GM12875 (cell line): Measurements from ENCODE around the gene XK.

Experiments
- H3K4me3 ChIP-seq: one replicate; pipeline ENCODE4 v1.5.1; 2011; ENCODE audit warnings: low read depth, low read length, control low read depth
- TF ChIP-seq, protein P1 (sequence below): IDR thresholded peaks from 2 replicates; pipeline ENCODE4 v1.5.1; 2011; ENCODE audit warnings: low read depth, mild to moderate bottlenecking, control low read depth, inconsistent platforms, low read length, moderate library complexity, borderline replicate concordance; ENCODE audit not compliant: insufficient read depth

The XK gene

DNA sequence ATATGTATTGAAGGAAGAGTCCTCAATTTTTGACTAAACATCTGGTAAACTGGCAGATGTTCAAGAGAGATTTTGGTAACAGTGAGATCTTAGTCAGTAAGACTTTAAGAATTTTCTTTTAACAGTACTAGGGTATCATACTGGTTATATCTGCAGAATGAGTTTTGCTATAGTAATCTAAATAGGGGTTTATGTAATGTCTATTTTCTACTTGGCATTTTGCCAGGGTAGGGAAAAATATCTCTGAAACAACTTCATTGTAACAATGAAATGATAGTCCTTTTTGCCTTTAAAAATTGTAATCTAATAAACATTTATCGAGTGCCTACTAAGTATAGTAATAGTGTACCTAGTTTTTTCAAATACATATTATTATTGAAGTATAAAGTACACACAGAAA, 32.1 kb downstream of the XK start:
- TF ChIP-seq, protein P1, sequence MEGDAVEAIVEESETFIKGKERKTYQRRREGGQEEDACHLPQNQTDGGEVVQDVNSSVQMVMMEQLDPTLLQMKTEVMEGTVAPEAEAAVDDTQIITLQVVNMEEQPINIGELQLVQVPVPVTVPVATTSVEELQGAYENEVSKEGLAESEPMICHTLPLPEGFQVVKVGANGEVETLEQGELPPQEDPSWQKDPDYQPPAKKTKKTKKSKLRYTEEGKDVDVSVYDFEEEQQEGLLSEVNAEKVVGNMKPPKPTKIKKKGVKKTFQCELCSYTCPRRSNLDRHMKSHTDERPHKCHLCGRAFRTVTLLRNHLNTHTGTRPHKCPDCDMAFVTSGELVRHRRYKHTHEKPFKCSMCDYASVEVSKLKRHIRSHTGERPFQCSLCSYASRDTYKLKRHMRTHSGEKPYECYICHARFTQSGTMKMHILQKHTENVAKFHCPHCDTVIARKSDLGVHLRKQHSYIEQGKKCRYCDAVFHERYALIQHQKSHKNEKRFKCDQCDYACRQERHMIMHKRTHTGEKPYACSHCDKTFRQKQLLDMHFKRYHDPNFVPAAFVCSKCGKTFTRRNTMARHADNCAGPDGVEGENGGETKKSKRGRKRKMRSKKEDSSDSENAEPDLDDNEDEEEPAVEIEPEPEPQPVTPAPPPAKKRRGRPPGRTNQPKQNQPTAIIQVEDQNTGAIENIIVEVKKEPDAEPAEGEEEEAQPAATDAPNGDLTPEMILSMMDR = no peak
- no peak overlapping the region for H3K4me3 ChIP-seq

DNA sequence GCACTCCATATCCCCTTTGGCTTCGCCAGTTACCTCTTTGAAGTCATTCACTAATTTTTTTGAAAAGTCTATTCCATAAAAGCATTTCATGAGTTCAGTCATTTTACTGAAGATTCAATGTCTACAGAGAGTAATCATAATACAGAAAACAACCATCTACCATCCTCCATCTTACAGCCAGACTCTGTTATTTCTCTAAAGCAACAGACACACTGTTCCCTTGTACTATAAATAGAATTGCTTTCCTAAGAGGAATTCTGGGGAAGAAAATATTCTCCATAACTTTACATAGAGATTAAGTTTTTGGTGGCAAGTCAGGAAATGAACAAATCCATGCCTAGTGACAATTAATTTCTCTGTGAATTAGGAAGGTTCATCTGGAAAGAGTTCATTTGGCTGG, 37.0 kb downstream of the XK start:
- no peak overlapping the region for H3K4me3 ChIP-seq
- TF ChIP-seq, protein P1 = no peak

DNA sequence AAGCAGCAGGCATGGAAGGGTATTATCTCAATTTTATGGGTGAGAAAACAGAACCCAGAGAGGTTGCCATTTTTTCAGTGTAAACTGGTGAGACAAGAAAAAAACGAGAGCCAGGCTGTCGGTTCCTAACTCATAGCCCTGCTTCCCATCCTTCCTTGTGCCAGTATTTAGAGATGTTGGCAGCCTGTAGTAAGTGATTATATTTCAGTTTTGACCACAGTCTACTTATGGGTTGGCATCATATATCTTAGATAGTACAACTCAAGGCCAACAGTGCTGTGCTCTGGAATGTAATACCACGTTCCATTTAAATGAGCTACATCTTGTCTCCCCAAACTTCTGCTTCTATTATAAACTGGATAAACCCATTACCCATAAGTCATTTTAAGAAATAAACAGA, 40.8 kb downstream of the XK start:
- H3K4me3 ChIP-seq = no peak overlapping the region
- TF ChIP-seq, protein P1 = no peak

DNA sequence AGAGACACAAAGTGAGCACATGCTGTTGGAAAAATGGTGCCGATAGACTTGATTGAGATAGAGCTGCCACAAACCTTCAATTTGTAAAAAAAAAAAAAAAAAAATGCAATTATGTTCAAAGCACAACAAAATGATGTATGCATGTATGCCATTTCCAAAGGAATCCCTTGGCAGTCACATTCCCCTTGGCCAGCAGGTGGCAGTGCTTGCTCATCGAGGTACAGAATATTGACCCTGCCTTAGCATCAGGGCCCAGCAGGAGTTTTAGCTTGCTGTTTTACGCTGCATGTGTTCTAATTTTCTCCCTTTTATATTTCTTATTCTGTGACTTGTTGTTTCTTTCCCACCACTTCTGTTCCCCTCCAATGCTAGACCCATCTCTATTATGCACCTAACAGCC, 59.8 kb downstream of the XK start:
- TF ChIP-seq, protein P1 = peak; percentile 79
- no peak overlapping the region for H3K4me3 ChIP-seq

DNA sequence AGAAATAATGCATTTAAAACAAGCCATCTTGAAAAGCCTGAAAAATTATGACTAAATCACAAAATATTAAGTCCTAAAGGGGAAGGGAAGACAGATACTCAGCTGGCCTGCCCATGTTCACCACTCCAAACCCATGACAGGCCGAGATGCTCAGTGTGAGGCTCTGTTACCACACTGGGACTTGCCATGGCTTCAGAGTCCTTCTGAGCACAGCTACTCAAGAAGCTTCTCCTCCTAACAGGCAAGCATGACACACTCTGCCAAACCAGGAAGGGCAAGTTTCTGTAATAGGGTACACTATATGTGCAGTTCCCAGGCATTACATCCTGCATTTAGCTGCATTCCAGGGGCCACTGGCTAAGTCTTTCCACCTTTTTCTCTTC, 60.2 kb downstream of the XK start:
- no peak overlapping the region for H3K4me3 ChIP-seq
- TF ChIP-seq, protein P1 = no peak

DNA sequence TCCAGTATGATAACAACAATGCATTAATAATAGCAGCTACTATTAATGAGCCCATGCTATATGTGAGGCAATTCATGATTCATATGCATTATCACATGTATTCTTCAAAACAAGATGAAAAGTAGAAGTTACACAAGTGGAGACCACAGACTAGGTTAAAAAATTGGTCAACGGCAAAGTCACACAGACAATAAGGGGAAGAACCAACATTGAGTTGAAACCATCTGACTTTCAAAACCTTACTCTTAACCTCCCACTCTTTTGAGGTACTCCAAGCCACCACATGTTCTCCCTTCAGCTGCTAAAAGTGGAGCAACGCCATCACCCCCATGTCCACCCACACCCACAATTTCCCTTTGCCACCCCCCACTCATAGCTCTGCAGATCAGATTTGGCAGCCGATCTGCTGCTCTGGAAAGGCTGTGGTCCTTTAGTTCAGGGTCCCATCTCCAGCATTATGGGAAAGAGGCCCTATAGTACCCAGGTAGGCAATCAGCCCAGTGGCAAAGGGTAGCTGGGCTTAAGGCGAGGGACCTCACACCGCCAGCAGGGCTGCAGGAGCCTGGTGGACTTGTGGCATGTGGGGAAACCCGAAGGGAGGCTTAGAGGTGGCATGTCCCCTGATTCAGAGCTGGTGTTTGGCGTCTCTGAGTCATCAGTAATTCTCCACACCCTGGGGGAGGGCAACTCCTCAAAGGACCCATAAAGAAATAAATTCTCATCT, 60.8 kb downstream of the XK start:
- H3K4me3 ChIP-seq = no peak overlapping the region
- TF ChIP-seq, protein P1 = no peak

DNA sequence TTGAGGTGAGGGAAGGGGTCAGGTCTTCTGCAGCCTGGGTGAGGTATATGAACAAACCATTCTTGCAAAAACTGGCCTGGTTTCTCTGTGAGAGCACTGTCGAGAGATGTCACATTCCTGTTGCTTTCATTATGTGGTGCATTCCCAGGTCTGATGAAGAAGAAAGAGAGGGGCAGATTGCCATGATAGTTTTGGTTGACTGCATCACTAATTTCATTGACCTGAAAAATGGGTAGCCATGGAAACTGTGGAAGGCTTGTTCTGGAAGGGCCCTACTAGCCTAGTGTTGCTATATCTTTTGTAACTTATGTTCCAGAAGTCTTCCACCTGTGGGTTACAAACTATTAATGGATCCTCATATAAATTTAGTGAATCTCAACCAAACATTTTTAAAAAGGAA, 61.4 kb downstream of the XK start:
- TF ChIP-seq, protein P1 = no peak

More for the DNA sequence above, 61.4 kb downstream of the XK start:
- H3K4me3 ChIP-seq = no peak overlapping the region
